Subcutaneous adipose tissue (tissue), 4 donors: ENCODE results near the gene SLC22A15. TPM values are rescaled to one million over a fixed set of nuclear protein-coding genes. Genes with fewer than 3 reads are reported as not detected.

ENCODE experiments used
- CTCF ChIP-seq: fragments of 450-650 bp; IDR thresholded peaks from one replicate; pipeline ENCODE4 v1.5.1; 2016; ENCODE audit warnings: low read depth, mild to moderate bottlenecking, control low read depth, antibody characterized with exemption, moderate library complexity
- total RNA-seq, 4 donors: library from RNA; depleted of rRNA; stranded (reverse); fragments of >200 nt; gene quantifications; one replicate each; pipeline ENCODE4 v1.1.0, GENCODE V29; 2016

Gene SLC22A15
- total RNA-seq, 4 donors from 2014 or later = 6.6 to 24.5 (median 13.1) TPM

- TF ChIP-seq CTCF = no peak
Observed at GRCh38 chr1:115951560-115951959, 24.8 kb upstream of the SLC22A15 start.

GRCh38 chr1:115952547-115952946 is 23.8 kb upstream of the SLC22A15 start:
- no peak for TF ChIP-seq CTCF

- no peak for TF ChIP-seq CTCF
Observed at GRCh38 chr1:115953180-115953579, 23.1 kb upstream of the SLC22A15 start.

GRCh38 chr1:115954684-115955083 is 21.6 kb upstream of the SLC22A15 start:
- no peak for TF ChIP-seq CTCF

- no peak for TF ChIP-seq CTCF
Observed at GRCh38 chr1:115955228-115955627, 21.1 kb upstream of the SLC22A15 start.

GRCh38 chr1:115958866-115959265 is 17.4 kb upstream of the SLC22A15 start:
- TF ChIP-seq CTCF = no peak

GRCh38 chr1:115969509-115969908 is 6.8 kb upstream of the SLC22A15 start:
- TF ChIP-seq CTCF = no peak
